Posterior cingulate gyrus (tissue), 11 donors: ENCODE results near the gene IBA57.
A peak's percentile ranks its signal among the peaks of the same experiment; 100 is the strongest.

ENCODE experiments used
- DNase-seq, 10 donors: peaks; one replicate each; pipeline versions ENCODE4 v3.0.0 to v3.0.0-alpha.2; 2020 to 2021; ENCODE audit warnings: mixed read lengths in 3 of 10
- intact Hi-C: fragments of 100-400 bp; cut with DNase I; formaldehyde crosslinking; loops from one replicate; pipeline ENCODE4 v1.15.1; 2023

Gene IBA57

GRCh38 chr1:228143480-228144192 is 22.0 kb upstream of the IBA57 start:
- peak in 1 of 10 donors; percentile 70 for DNase-seq
- intact Hi-C loops = loop anchor here (10.0 kb wide), 1 partner anchor 261 kb away; the partner anchor contains the start of gene TRIM11

DNA sequence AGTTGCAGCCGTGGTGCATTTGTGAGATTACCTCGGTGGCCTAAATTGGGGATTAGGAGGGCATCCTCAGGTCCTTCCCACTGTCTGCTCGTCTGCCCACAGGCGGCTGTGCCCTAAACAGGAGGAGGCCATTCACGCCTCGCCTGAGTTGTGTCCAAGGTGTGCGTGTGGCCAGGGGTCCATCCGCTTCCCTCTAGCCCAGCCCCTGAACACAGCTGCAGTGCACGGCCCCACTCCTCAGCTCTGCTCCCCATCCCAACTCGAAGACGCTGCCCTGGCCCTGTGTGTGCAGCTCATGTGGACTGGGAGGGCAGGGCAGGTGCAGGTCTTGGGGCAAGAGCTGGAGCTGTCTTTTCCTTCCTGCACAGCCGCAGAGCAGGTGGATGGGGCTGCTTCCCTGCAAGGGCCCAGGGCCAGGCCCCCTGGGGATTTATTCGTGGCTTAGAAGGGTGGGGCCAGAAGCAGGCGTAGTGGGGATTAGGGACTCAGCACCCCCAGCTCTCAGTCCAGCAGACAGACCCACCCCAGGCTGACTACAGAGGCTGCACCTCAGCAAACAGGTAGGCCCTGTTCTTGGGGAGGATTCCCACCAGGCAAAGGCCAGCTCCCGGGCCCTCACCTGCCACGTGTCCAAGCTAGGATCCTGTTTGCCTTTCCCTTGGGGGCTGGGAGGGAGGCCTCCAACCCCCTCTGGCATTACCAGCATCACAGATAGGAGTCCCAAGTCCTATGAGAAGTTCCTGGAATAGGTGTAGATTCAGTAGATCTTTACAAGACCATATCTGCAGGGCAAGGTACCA is 21.2 kb upstream of the IBA57 start:
- intact Hi-C loops = loop anchor here (10.0 kb wide), 1 partner anchor 260 kb away; the partner anchor contains the start of gene TRIM11
- DNase-seq = peak in 2 of 10 donors; percentile 60 to 71

DNA sequence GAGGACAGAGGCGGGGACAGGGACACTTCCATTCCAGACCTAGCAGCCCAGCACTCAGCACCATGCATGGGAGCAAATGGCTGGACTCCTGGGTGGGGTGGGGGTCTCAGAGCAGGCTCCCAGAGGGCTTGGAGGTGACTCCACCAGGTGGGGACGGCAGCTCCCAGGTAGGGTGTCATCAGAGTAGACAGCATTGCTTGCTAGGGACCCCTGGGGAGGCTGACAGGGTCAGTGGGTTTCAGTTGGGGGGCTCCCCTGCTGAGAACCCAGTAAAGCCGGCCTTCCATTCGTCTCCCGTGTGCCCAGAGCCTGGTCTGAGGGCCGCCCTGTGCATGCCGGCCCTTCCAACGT is 20.6 kb upstream of the IBA57 start:
- intact Hi-C loops = loop anchor here (10.0 kb wide), 1 partner anchor 260 kb away; the partner anchor contains the start of gene TRIM11
- peak in 1 of 10 donors; percentile 56 for DNase-seq

DNA sequence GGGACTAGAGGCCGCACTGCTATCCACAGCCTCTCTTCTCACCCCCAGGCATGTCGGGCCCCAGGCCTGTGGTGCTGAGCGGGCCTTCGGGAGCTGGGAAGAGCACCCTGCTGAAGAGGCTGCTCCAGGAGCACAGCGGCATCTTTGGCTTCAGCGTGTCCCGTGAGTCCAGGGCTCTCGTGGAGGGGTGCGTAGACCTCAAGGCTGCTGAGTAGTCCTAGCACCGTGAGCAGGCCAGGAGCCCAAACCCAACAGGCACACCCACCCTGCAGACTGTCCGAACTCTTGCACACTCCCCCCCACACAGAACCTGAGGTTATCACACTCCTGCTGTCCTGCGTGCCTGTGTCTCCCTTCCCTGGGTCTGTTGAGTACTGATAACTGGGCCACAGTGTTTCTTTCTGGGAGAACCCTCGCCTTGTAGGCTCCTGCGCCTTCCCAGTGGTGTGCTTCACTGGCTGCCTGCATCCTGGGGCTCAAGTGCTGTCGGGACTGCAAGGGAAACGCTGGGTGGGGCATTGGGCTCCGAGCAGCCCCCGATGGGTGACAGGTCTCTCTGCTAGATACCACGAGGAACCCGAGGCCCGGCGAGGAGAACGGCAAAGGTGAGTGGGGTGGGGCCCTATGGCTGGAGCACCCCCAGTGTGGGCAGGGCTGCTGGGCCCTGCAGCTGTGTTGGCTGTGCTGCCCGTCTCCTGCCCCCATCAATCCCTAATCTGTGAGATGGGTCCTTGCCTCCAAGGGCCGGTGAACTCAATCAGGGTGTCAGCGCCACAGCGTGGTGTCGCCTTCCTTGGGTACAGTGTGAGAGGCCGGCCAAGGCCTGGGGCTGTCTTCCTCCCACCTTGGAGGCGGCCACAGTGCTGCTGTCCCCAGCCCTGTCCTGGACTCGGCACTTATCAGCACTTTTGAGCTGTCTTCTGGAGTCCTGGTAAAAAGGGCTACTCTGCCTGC is 19.9 kb upstream of the IBA57 start:
- intact Hi-C loops = loop anchor here (10.0 kb wide), 1 partner anchor 259 kb away; the partner anchor contains the start of gene TRIM11

GRCh38 chr1:228146417-228147150 is 19.0 kb upstream of the IBA57 start:
- intact Hi-C loops = loop anchor here (10.0 kb wide), 1 partner anchor 258 kb away; the partner anchor contains the start of gene TRIM11
- DNase-seq = peak in 2 of 10 donors; percentile 43 to 75

More for the DNA sequence above, 19.9 kb upstream of the IBA57 start:
- peak in 3 of 10 donors; percentile 50 to 80 (median 51) for DNase-seq

DNA sequence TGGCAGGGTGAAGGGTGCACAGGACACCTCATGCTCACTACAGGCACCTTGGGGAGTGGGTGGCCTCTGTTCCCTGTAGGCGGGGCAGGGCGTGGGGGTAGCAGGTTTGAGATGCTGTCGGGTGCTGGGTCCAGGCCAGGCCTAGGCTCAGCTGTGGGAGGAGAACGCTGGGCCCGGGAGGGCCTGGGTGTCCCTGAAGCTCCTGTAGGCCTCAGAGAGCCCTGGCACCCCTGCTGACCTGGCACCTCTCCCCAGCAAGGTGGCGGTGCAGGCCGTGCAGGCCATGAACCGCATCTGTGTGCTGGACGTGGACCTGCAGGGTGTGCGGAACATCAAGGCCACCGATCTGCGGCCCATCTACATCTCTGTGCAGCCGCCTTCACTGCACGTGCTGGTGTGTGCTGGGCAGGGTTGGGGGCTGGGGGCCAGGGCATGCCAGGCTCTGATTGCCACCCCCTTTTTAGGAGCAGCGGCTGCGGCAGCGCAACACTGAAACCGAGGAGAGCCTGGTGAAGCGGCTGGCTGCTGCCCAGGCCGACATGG is 18.4 kb upstream of the IBA57 start:
- peak in 2 of 10 donors; percentile 42 to 80 for DNase-seq
- intact Hi-C loops = loop anchor here (10.0 kb wide), 1 partner anchor 258 kb away; the partner anchor contains the start of gene TRIM11

- intact Hi-C loops = loop anchor here (10.0 kb wide), 1 partner anchor 257 kb away; the partner anchor contains the start of gene TRIM11
- no peak for DNase-seq
Measured at GRCh38 chr1:228147768-228148167, 17.8 kb upstream of the IBA57 start.

- DNase-seq = peak in 1 of 10 donors; percentile 79
- intact Hi-C loops = loop anchor here (10.0 kb wide), 1 partner anchor 256 kb away; the partner anchor contains the start of gene TRIM11
Measured at GRCh38 chr1:228148196-228148861, 17.3 kb upstream of the IBA57 start.

DNA sequence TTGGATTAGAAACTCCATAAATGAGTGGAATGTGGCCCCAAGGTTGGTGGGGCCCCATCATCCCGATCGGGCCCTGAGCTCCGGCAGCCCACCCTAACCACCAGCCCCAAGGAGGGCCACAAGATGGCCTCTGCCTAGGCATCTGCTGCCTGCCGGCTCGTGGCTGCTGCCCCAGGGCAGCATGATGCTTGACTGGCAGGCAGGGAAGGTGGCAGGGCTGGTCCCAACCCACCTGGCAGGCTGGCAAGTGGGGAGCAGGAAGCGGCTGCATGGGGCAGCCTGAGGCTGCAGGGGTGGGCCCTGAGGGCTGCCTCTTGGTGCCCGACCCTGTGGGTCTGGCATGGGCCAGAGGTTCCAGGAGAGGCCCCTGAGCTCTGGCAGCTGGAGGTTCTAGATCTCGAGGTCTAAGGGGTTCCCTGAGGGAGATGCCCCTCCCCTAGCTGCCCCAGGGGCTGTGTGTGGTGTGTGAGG is 16.6 kb upstream of the IBA57 start:
- intact Hi-C loops = loop anchor here (10.0 kb wide), 1 partner anchor 256 kb away; the partner anchor contains the start of gene TRIM11

GRCh38 chr1:228149406-228150119 is 16.0 kb upstream of the IBA57 start, which contains the start of gene GJC2:
Gene GJC2, plus strand, starts transcription at chr1:228149930. Its CDS starts 7,829 bp downstream, at chr1:228157759.
- DNase-seq = peak in 8 of 10 donors; percentile 53 to 95 (median 63)
- intact Hi-C loops = loop anchor here (10.0 kb wide), 1 partner anchor 255 kb away; the partner anchor contains the start of gene TRIM11

More for the DNA sequence above, 16.6 kb upstream of the IBA57 start:
- DNase-seq = peak in 3 of 10 donors; percentile 47 to 74 (median 73)

DNA sequence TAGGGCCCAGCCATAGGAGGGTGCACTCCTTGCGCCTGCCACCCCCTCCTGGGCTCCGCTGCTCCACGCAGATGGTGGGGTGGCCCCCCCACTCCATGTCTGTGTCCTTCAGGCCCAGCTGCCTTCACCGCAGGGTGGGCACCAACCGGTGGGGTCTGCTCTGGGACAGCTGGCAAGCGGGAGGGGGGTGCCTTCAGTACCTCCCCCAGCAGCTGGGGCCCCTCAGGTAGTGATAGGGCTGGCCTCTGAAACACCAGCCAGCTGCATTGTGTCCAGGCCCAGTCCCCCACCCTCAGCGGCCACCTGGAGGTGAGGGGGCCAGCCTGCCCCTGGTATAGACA is 15.5 kb upstream of the IBA57 start:
- peak in 4 of 10 donors; percentile 37 to 89 (median 52) for DNase-seq
- intact Hi-C loops = no loop called here

DNA sequence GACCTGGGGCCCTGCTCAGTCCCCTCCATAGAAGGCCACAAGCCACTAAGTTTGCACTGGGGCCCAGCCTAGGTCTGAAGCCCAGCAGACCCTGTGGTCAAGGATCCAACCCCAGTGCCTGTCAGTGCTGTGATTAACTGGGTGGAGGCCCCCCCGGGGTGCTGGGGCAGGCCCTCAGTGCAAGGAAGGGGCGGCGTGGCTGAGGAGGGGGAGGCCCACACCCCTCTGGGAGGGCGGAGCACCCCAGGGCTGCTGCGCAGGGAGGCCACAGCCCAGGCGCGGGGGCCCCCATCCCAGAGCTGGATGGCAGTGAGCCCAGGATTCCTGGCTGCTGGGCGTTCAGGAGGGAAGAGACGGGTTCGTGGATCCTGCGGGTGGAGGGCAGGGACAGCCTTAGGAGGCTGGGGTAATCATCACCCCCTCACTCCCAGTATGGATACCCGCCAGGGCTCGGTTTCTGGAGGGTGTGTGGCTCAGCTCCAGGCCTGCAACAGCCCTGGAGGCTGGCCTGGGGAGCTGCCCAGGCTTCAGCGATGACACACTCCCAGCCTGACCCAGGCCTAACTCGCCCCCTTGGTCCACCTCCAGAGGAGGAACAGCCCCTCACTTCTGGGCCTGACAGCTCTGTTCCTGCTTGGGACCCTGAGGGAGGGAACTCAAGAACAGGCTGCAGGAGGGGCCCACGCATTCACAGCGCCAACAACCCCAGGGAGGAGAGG is 15.0 kb upstream of the IBA57 start:
- intact Hi-C loops = no loop called here

GRCh38 chr1:228151180-228151925 is 14.3 kb upstream of the IBA57 start:
- intact Hi-C loops = no loop called here
- peak in 4 of 10 donors; percentile 8 to 82 (median 72) for DNase-seq

More for the DNA sequence above, 15.0 kb upstream of the IBA57 start:
- peak in 7 of 10 donors; percentile 48 to 95 (median 78) for DNase-seq

DNA sequence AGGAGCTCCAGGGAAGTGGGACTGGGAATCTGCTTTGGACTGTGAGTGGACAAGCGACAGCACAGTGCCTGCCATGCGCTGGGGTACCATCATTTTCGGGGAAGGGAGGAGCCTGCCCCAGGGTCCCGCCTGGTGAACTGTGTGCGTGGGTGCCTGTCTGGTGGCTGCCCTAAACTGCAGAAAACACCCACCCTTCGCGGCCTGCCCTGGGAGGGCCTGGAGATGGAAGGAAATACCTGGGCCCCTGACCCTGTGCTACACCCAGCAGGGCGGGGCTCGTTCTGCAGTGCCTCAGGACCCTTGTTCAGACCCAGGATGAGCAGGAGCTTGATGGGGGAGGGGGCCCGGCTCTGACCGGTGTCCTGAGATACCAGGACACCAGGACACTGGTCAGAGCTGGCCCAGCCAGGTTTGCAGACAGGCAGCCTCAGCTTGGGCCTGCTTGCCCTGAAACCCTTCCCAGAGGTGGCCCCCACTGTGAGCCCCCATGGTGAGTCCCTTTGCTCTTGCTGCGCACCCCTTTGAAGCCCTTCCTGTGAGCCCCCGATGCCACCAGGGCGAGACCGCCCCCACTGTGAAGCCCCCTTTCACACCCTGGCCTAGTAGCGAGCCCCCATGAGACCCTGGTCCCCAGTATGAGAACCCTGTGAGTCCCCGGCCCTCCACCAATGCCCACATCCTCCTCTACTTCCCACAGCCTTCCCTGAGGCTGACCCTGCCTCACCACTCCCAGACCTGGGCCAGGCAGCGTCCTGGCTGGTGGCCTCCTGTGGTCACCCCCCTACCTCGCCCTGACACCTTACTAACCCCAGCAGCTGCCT is 13.3 kb upstream of the IBA57 start:
- intact Hi-C loops = no loop called here
- DNase-seq = peak in 5 of 10 donors; percentile 6 to 77 (median 50)

GRCh38 chr1:228152918-228153258 is 12.7 kb upstream of the IBA57 start:
- peak in 3 of 10 donors; percentile 6 to 43 (median 19) for DNase-seq
- intact Hi-C loops = no loop called here
